A549 (cell line): ENCODE results near the gene SEC24A. TPM values are rescaled to one million over a fixed set of nuclear protein-coding genes. Genes with fewer than 3 reads are reported as not detected.

Experiments used
- ATAC-seq, 2 experiments: fragments of 200-7000 bp in 1 of 2; fragments of >200 bp in 1 of 2; cut with Nextera tagmentation in 1 of 2; cut with Tn5 transposase in 1 of 2; 3 replicates each; pipeline versions ENCODE4 v1.8.0 to v1.9.1; 2018 to 2020; ENCODE audit warnings: mild to moderate bottlenecking in 1 of 2, moderate library complexity in 1 of 2
- CTCF ChIA-PET: fragments of 300-600 bp; sonication (Branson Sonifier 250); formaldehyde crosslinking; extraction: SDS; loops from one replicate; lab custom pipeline; 2021; ENCODE audit warnings: antibody characterized with exemption, inconsistent platforms; lab: Yijun Ruan, JAX
- POLR2A ChIA-PET: fragments of 350-600 bp; formaldehyde crosslinking; extraction: SDS; loops from one replicate; lab custom pipeline; 2021; ENCODE audit warnings: antibody characterized with exemption, inconsistent platforms; lab: Yijun Ruan, JAX
- DNase-seq, 2 experiments: peaks; one replicate each; pipeline versions ENCODE4 v3.0.0 to v3.0.0-alpha.2; 2011 to 2016; ENCODE audit warnings: low read depth in 1 of 2, low spot score in 1 of 2
- FAIRE-seq: peaks from 2 replicates; lab custom pipeline; 2011; peaks lifted over from hg19 to GRCh38; lab: Jason Lieb, UNC
- H3K27ac ChIP-seq, 2 experiments: fragments of >200 bp; sonication (Bioruptor Twin); formaldehyde crosslinking; 3 replicates each; pipeline ENCODE4 v1.5.1; 2016 to 2017
- H3K4me1 ChIP-seq: fragments of >200 bp; sonication (Bioruptor Twin); formaldehyde crosslinking; 3 replicates; pipeline ENCODE4 v1.6.1; 2016
- H3K4me2 ChIP-seq: fragments of >200 bp; sonication (Bioruptor Twin); formaldehyde crosslinking; 3 replicates; pipeline ENCODE4 v1.6.1; 2016
- H3K4me3 ChIP-seq: fragments of >200 bp; sonication (Bioruptor Twin); formaldehyde crosslinking; 3 replicates; pipeline ENCODE4 v1.5.1; 2016
- H3K9me3 ChIP-seq: fragments of >200 bp; sonication (Bioruptor Twin); formaldehyde crosslinking; 3 replicates; pipeline ENCODE4 v1.6.1; 2016
- CBX2 ChIP-seq: fragments of 200-600 bp; sonication (generic); IDR thresholded peaks from 2 replicates; pipeline ENCODE4 v1.6.1; 2016; ENCODE audit warnings: low read depth, mild to moderate bottlenecking, borderline replicate concordance
- CTCF ChIP-seq: fragments of >200 bp; sonication (Bioruptor Twin); formaldehyde crosslinking; IDR thresholded peaks from 3 replicates; pipeline ENCODE4 v1.5.1; 2016
- E2F6 ChIP-seq: IDR thresholded peaks from 2 replicates; pipeline ENCODE4 v1.6.1; 2012; ENCODE audit warnings: low read depth, borderline replicate concordance
- EHF ChIP-seq: fragments of 250-450 bp; sonication (Bioruptor Pico); IDR thresholded peaks from 2 replicates; pipeline ENCODE4 v1.5.0; 2020; ENCODE audit warnings: mild to moderate bottlenecking
- FOXS1 ChIP-seq: fragments of 250-450 bp; sonication (Bioruptor Pico); IDR thresholded peaks from 2 replicates; pipeline ENCODE4 v1.5.0; 2020; ENCODE audit warnings: mild to moderate bottlenecking, moderate library complexity
- HOXB5 ChIP-seq: fragments of 250-450 bp; sonication (Bioruptor Pico); IDR thresholded peaks from 2 replicates; pipeline ENCODE4 v1.5.0; 2020; ENCODE audit warnings: mild to moderate bottlenecking, moderate library complexity
- KDM5A ChIP-seq: fragments of 200-600 bp; sonication (generic); IDR thresholded peaks from 2 replicates; pipeline ENCODE4 v1.6.1; 2016; ENCODE audit warnings: antibody characterized with exemption, mild to moderate bottlenecking
- MAFK ChIP-seq: fragments of 450-650 bp; IDR thresholded peaks from 2 replicates; pipeline ENCODE4 v1.6.1; 2014; ENCODE audit not compliant: partially characterized antibody
- MAZ ChIP-seq: fragments of 150-350 bp; IDR thresholded peaks from 2 replicates; pipeline ENCODE4 v1.6.1; 2014; ENCODE audit warnings: antibody characterized with exemption, low read depth, low read length, borderline replicate concordance
- ZC3H11A ChIP-seq: fragments of 450-650 bp; IDR thresholded peaks from 2 replicates; pipeline ENCODE4 v1.6.1; 2014; ENCODE audit warnings: antibody characterized with exemption, mild to moderate bottlenecking
- ZSCAN20 ChIP-seq: fragments of 250-450 bp; sonication (Bioruptor Pico); IDR thresholded peaks from 2 replicates; pipeline ENCODE4 v1.8.0; 2022; ENCODE audit warnings: mild to moderate bottlenecking, moderate library complexity
- WGBS: methylation state at CpG from one replicate; pipeline ENCODE4 v1.1.6; 2017; ENCODE audit errors: missing lambda C conversion rate; 5-methylcytosine and 5-hydroxymethylcytosine counted together
- polyA plus RNA-seq, 4 experiments: library from polyadenylated mRNA; depleted of rRNA in 3 of 4; stranded (reverse); fragments of >200 nt; fragmentation: RNase III in 1 of 4; extraction: RNeasy Plus Mini Kit Qiagen cat#74134 plus additional on column Dnase treatment in 1 of 4; gene quantifications; 2 replicates in 3 of 4; 3 replicates in 1 of 4; pipeline ENCODE4 v1.2.3, GENCODE V29; 2011 to 2017
- TF ChIP-seq, protein P1 (sequence below): fragments of 450-650 bp; IDR thresholded peaks from 2 replicates; pipeline ENCODE4 v1.6.1; 2014; ENCODE audit warnings: antibody characterized with exemption
- TF ChIP-seq, protein P2 (sequence below): fragments of 250-450 bp; sonication (Bioruptor Pico); IDR thresholded peaks from 2 replicates; pipeline ENCODE4 v1.5.0; 2021; ENCODE audit warnings: mild to moderate bottlenecking, moderate library complexity, borderline replicate concordance

SEC24A gene
- polyA plus RNA-seq, 2 of the 4 experiments (the other 2 are of a cell fraction) = 11.6 to 23.6 TPM

- 0 out of 3 replicates have a peak, but pooled peaks cover 3% of the 10 kb centered on the region for H3K4me1 ChIP-seq
- H3K27ac ChIP-seq = no peak overlapping the region
- no peak overlapping the region for H3K4me3 ChIP-seq
- POLR2A ChIA-PET = no interaction called here
- CTCF ChIA-PET = interaction anchor here (3.9 kb wide), 1 partner anchor 13 kb away, joined by 31 read pairs; no protein-coding TSS in a partner anchor
- H3K9me3 ChIP-seq = no peaks in the 10 kb centered on the region
- ATAC-seq (no peak), DNase-seq (no peak), FAIRE-seq (no peak)
- WGBS = 85% methylated on average over 3 of the region's 3 CpGs
- TF ChIP-seq HOXB5 (CRISPR knock-in tag) (no peak), MAFK (no peak), FOXS1 (no peak), CTCF (no peak), EHF (CRISPR knock-in tag) (no peak)
- TF ChIP-seq, protein P1, sequence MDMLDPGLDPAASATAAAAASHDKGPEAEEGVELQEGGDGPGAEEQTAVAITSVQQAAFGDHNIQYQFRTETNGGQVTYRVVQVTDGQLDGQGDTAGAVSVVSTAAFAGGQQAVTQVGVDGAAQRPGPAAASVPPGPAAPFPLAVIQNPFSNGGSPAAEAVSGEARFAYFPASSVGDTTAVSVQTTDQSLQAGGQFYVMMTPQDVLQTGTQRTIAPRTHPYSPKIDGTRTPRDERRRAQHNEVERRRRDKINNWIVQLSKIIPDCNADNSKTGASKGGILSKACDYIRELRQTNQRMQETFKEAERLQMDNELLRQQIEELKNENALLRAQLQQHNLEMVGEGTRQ = no peak
- no peak overlapping the region for H3K4me2 ChIP-seq
Observed at GRCh38 chr5:134600600-134600999, 48.0 kb upstream of the SEC24A start.

DNA sequence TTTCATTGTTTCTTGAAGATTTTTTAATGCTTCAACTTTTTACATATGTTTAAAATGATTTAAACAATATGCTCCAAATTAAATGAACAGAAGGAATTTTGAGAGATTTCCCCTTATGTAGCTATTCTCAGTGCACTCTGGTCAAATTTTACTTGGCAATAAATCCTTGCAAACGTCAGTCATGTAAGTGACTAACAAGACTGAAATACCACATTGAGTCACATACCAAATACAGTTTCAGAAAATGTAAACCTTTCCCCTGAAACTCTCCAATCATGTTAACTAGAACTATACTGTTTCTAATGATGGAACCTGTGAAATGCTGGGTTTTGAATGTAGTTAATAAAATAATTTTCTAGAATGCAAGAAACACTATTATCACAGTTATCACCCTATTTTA, 45.5 kb upstream of the SEC24A start:
- ChIA-PET CTCF (interaction anchor here (1.2 to 1.9 kb wide), 3 partner anchors 16 to 76 kb away, joined by 4 to 7 read pairs (median 5); no protein-coding TSS in a partner anchor), POLR2A (interaction anchor here (0.5 kb wide), 1 partner anchor 135 kb away, joined by 3 read pairs; no protein-coding TSS in a partner anchor)
- peak in 1 of 2 experiments; percentile 56; a peak in 2 of 6 replicates for ATAC-seq

GRCh38 chr5:134604908-134605307, 43.7 kb upstream of the SEC24A start:
- Histone ChIP-seq H3K9me3 (no peaks in the 10 kb centered on the region), H3K4me3 (no peak overlapping the region), H3K27ac (no peak overlapping the region), H3K4me2 (no peak overlapping the region), H3K4me1 (0 out of 3 replicates have a peak, but pooled peaks cover 6% of the 10 kb centered on the region)
- TF ChIP-seq, protein P2, sequence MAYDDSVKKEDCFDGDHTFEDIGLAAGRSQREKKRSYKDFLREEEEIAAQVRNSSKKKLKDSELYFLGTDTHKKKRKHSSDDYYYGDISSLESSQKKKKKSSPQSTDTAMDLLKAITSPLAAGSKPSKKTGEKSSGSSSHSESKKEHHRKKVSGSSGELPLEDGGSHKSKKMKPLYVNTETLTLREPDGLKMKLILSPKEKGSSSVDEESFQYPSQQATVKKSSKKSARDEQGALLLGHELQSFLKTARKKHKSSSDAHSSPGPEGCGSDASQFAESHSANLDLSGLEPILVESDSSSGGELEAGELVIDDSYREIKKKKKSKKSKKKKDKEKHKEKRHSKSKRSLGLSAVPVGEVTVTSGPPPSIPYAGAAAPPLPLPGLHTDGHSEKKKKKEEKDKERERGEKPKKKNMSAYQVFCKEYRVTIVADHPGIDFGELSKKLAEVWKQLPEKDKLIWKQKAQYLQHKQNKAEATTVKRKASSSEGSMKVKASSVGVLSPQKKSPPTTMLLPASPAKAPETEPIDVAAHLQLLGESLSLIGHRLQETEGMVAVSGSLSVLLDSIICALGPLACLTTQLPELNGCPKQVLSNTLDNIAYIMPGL (CRISPR knock-in tag) = no peak
- TF ChIP-seq ZC3H11A (no peak), CBX2 (no peak), KDM5A (no peak), ZSCAN20 (CRISPR knock-in tag) (no peak), MAZ (no peak)
- 91% methylated on average over 1 of the region's 1 CpG for WGBS
- ChIA-PET POLR2A (no interaction called here), CTCF (interaction anchor here (1.0 to 1.9 kb wide), 3 partner anchors 18 to 27 kb away, joined by 3 to 5 read pairs (median 4); no protein-coding TSS in a partner anchor)
- peak; percentile 59 for FAIRE-seq
- DNase-seq = no peak
- ATAC-seq = no peak

More for the DNA sequence above, 45.5 kb upstream of the SEC24A start:
- Histone ChIP-seq H3K4me2 (no peak overlapping the region), H3K4me1 (0 out of 3 replicates have a peak, but pooled peaks cover 3% of the 10 kb centered on the region), H3K9me3 (no peaks in the 10 kb centered on the region), H3K4me3 (no peak overlapping the region)
- no peak for FAIRE-seq
- DNase-seq = no peak
- WGBS = 14% methylated on average over 1 of the region's 1 CpG
- no peak for TF ChIP-seq ZSCAN20 (CRISPR knock-in tag)
- TF ChIP-seq E2F6 = no peak
- TF ChIP-seq, all 56 proteins: peak for 0
- H3K27ac ChIP-seq = no peak overlapping the region
